Fibroblast of villous mesenchyme (primary cell): Measurements from ENCODE around the gene RIMS4. TPM values are rescaled to one million over a fixed set of nuclear protein-coding genes. Genes with fewer than 3 reads are reported as not detected.
"Not testable (repeated sequence)": the region's sequence is repeated elsewhere in the genome, so short reads cannot be mapped to it uniquely, and the experiment has no call there.

Experiments used
- DNase-seq: peaks from one replicate; pipeline ENCODE4 v3.0.0-alpha.2; 2010; ENCODE audit warnings: low read depth
- H3K4me3 ChIP-seq: 2 replicates; pipeline ENCODE4 v1.5.1; 2011; ENCODE audit warnings: low read depth, mild to moderate bottlenecking, low read length
- CTCF ChIP-seq: IDR thresholded peaks from 2 replicates; pipeline ENCODE4 v1.5.1; 2012; ENCODE audit warnings: low read depth, mild to moderate bottlenecking, low read length; ENCODE audit not compliant: insufficient read depth
- total RNA-seq: library from RNA; depleted of rRNA; stranded (reverse); fragments of >200 nt; gene quantifications from 2 replicates; pipeline ENCODE4 v1.2.3, GENCODE V29; 2012

The RIMS4 gene
- total RNA-seq, 1 donor, result not detected

GRCh38 chr20:44770484-44771171 is 39.7 kb downstream of the RIMS4 start:
- no peak overlapping the region for H3K4me3 ChIP-seq
- no peak for DNase-seq
- TF ChIP-seq CTCF, result no peak

GRCh38 chr20:44769481-44769863 is 40.9 kb downstream of the RIMS4 start:
- no peak for TF ChIP-seq CTCF
- H3K4me3 ChIP-seq, result no peak overlapping the region
- DNase-seq, result no peak

GRCh38 chr20:44768854-44769480 is 41.4 kb downstream of the RIMS4 start:
- TF ChIP-seq CTCF, result no peak
- DNase-seq, result no peak

GRCh38 chr20:44768256-44768655 is 42.1 kb downstream of the RIMS4 start:
- H3K4me3 ChIP-seq, result no peak overlapping the region
- TF ChIP-seq CTCF, result no peak
- no peak for DNase-seq

More at GRCh38 chr20:44768854-44769480, 41.4 kb downstream of the RIMS4 start:
- no peak overlapping the region for H3K4me3 ChIP-seq

- H3K4me3 ChIP-seq, result no peak overlapping the region
- TF ChIP-seq CTCF, result no peak
- DNase-seq, result no peak
Measured at GRCh38 chr20:44765701-44766347, 44.5 kb downstream of the RIMS4 start.

GRCh38 chr20:44765091-44765490 is 45.3 kb downstream of the RIMS4 start:
- no peak for DNase-seq
- no peak for TF ChIP-seq CTCF
- no peak overlapping the region for H3K4me3 ChIP-seq

GRCh38 chr20:44763798-44764197 is 46.5 kb downstream of the RIMS4 start:
- DNase-seq, H3K4me3 ChIP-seq: not testable (repeated sequence)
